Panc1 (cell line): ENCODE results near the gene TST. TPM values are rescaled to one million over a fixed set of nuclear protein-coding genes. Genes with fewer than 3 reads are reported as not detected.
A peak's percentile ranks its signal among the peaks of the same experiment; 100 is the strongest.

Experiments used
- ATAC-seq: fragments of 200-7000 bp; cut with Tn5 transposase; 2 replicates; pipeline ENCODE4 v1.9.1; 2020; ENCODE audit warnings: mild to moderate bottlenecking, moderate library complexity
- BruUV-seq: library from RNA; stranded (reverse); fragments of 400-500 nt; replicated peaks from 2 replicates; lab custom pipeline; 2021; lab: Mats Ljungman, UMichigan
- CTCF ChIA-PET: fragments of 300-600 bp; sonication (Branson Sonifier 250); formaldehyde crosslinking; loops from one replicate; lab custom pipeline; 2022; ENCODE audit warnings: antibody characterized with exemption; lab: Charles Lee
- POLR2A ChIA-PET: fragments of 300-600 bp; sonication (Branson Sonifier 250); formaldehyde crosslinking; loops from one replicate; lab custom pipeline; 2022; ENCODE audit warnings: antibody characterized with exemption; lab: Charles Lee
- DNase-seq: peaks from one replicate; pipeline ENCODE4 v3.0.0-alpha.2; 2010; ENCODE audit warnings: low read depth, low spot score
- H3K27ac ChIP-seq: 2 replicates; pipeline ENCODE4 v1.5.1; 2011; ENCODE audit warnings: mild to moderate bottlenecking, low read length, inconsistent platforms
- H3K27me3 ChIP-seq: fragments of 200-500 bp; sonication (Bioruptor generic); 2 replicates; pipeline ENCODE4 v1.6.0; 2014; ENCODE audit warnings: low read length, inconsistent platforms; ENCODE audit not compliant: control insufficient read depth, insufficient read depth
- H3K36me3 ChIP-seq: fragments of 200-500 bp; sonication (Bioruptor generic); 2 replicates; pipeline ENCODE4 v1.5.1; 2014; ENCODE audit warnings: inconsistent platforms, mild to moderate bottlenecking, low read length, moderate library complexity; ENCODE audit not compliant: control insufficient read depth, insufficient read depth
- H3K4me1 ChIP-seq: 2 replicates; pipeline ENCODE4 v1.5.1; 2011; ENCODE audit warnings: inconsistent platforms, mild to moderate bottlenecking, low read length, moderate library complexity; ENCODE audit not compliant: control insufficient read depth, insufficient read depth
- H3K4me3 ChIP-seq, 2 experiments: 2 replicates each; pipeline ENCODE4 v1.5.1; 2011 to 2012; ENCODE audit warnings: low read depth in 2 of 2, low read length in 2 of 2, mild to moderate bottlenecking in 2 of 2, inconsistent platforms in 1 of 2, moderate library complexity in 1 of 2
- H3K9me3 ChIP-seq: fragments of 200-500 bp; sonication (Bioruptor generic); 2 replicates; pipeline ENCODE4 v1.5.1; 2014; ENCODE audit warnings: low read depth, mild to moderate bottlenecking, inconsistent platforms, low read length, moderate library complexity; ENCODE audit not compliant: control insufficient read depth, insufficient read depth
- CTCF ChIP-seq: fragments of 450-650 bp; IDR thresholded peaks from 2 replicates; pipeline ENCODE4 v1.5.1; 2017; ENCODE audit warnings: mild to moderate bottlenecking
- POLR2AphosphoS5 ChIP-seq: IDR thresholded peaks from 2 replicates; pipeline ENCODE4 v1.6.1; 2012; ENCODE audit warnings: mild to moderate bottlenecking, low read depth, low read length, moderate library complexity
- SIN3A ChIP-seq: IDR thresholded peaks from 2 replicates; pipeline ENCODE4 v1.6.1; 2012; ENCODE audit warnings: low read depth, mild to moderate bottlenecking, low read length, moderate library complexity, borderline replicate concordance; ENCODE audit not compliant: insufficient read depth
- TCF7L2 ChIP-seq: IDR thresholded peaks from 2 replicates; pipeline ENCODE4 v1.6.1; 2011; ENCODE audit warnings: mild to moderate bottlenecking, low read depth, low read length, inconsistent platforms
- in situ Hi-C: cut with HindIII; loops from 2 replicates; pipeline ENCODE4 v1.10.0; 2016; ENCODE audit warnings: low sequenced_read_pairs, low pct_unique_long_range_greater_than_20kb
- intact Hi-C: fragments of 100-400 bp; cut with micrococcal nuclease; formaldehyde crosslinking; loops from one replicate; pipeline ENCODE4 v1.10.0; 2022; ENCODE audit not compliant: unreplicated experiment
- total RNA-seq: library from RNA; stranded (reverse); gene quantifications from one replicate; pipeline ENCODE4 v1.2.1, GENCODE V29; 2021; ENCODE audit not compliant: unreplicated experiment
- TF ChIP-seq, protein P1 (sequence below), 2 experiments: IDR thresholded peaks; 2 replicates each; pipeline ENCODE4 v1.6.1; 2011 to 2012; ENCODE audit warnings: low read depth in 2 of 2, control low read depth in 1 of 2, low read length in 1 of 2, mild to moderate bottlenecking in 1 of 2, moderate library complexity in 1 of 2; ENCODE audit not compliant: insufficient read depth in 1 of 2

Gene TST
- total RNA-seq, 1 experiment from 2014 or later, result 15.9 TPM

- POLR2A ChIA-PET, result no interaction called here
- TF ChIP-seq, protein P1, sequence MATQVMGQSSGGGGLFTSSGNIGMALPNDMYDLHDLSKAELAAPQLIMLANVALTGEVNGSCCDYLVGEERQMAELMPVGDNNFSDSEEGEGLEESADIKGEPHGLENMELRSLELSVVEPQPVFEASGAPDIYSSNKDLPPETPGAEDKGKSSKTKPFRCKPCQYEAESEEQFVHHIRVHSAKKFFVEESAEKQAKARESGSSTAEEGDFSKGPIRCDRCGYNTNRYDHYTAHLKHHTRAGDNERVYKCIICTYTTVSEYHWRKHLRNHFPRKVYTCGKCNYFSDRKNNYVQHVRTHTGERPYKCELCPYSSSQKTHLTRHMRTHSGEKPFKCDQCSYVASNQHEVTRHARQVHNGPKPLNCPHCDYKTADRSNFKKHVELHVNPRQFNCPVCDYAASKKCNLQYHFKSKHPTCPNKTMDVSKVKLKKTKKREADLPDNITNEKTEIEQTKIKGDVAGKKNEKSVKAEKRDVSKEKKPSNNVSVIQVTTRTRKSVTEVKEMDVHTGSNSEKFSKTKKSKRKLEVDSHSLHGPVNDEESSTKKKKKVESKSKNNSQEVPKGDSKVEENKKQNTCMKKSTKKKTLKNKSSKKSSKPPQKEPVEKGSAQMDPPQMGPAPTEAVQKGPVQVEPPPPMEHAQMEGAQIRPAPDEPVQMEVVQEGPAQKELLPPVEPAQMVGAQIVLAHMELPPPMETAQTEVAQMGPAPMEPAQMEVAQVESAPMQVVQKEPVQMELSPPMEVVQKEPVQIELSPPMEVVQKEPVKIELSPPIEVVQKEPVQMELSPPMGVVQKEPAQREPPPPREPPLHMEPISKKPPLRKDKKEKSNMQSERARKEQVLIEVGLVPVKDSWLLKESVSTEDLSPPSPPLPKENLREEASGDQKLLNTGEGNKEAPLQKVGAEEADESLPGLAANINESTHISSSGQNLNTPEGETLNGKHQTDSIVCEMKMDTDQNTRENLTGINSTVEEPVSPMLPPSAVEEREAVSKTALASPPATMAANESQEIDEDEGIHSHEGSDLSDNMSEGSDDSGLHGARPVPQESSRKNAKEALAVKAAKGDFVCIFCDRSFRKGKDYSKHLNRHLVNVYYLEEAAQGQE (IDR thresholded peaks at IDR 0.05; ENCODE audit: insufficient read depth in 1 of 2, low read depth in 2 of 2, low read length in 1 of 2), result no peak
- TF ChIP-seq CTCF, result peak; percentile 80
- no TSS peak for BruUV-seq
Observed at GRCh38 chr22:37043828-37044538, 24.7 kb upstream of the TST start.

DNA sequence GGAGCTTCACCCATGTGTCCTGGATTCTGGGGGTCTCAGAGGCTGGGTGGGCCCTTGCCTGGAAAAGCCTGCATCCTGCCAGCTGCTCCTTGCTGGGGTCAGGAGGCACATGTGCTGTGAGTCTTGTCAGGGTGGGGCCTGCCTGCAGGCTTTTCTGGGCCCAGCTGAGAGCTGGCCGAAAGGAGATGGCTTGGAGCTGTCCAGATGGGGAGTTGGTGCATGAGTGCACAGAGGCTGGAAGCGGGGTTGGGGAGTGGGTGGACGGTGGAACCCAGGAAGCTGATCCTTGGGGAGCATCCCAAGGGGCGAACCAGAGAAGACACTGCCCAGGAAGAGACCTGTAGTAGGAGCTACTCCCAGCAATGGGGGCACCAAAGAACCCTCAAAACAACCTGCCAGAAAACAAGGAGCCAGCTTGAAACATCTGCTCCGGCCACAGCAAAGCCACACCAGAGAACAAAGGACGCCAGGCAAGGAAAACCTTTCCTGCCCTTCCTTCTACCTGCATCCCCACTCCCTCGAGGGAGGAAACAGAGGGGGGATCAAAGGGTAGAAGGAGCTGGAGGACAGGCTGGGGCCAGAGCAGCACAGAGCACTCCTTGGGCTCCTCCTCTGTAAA is 24.1 kb upstream of the TST start:
- CTCF ChIA-PET, result interaction anchor here (0.8 kb wide), 1 partner anchor 13 kb away, joined by 3 read pairs; no protein-coding TSS in a partner anchor
- no peak overlapping the region for H3K4me3 ChIP-seq
- TF ChIP-seq TCF7L2, result no peak
- TF ChIP-seq CTCF, result no peak
- TF ChIP-seq, protein P1 (IDR thresholded peaks at IDR 0.05; ENCODE audit: insufficient read depth in 1 of 2, low read depth in 2 of 2, low read length in 1 of 2), result no peak
- TF ChIP-seq POLR2AphosphoS5, result no peak
- no peak for TF ChIP-seq SIN3A
- H3K27ac ChIP-seq, result no peak overlapping the region
- POLR2A ChIA-PET, result no interaction called here
- 0 out of 2 replicates have a peak, but pooled peaks have one; percentile 10 for ATAC-seq
- no peak for DNase-seq
- intact Hi-C loops (no loop called here), in situ Hi-C loops (no loop called here)
- no peaks in the 10 kb centered on the region for H3K36me3 ChIP-seq
- no peaks in the 10 kb centered on the region for H3K4me1 ChIP-seq
- no peaks in the 10 kb centered on the region for H3K9me3 ChIP-seq
- no TSS peak for BruUV-seq
- no peaks in the 10 kb centered on the region for H3K27me3 ChIP-seq

More at GRCh38 chr22:37043828-37044538, 24.7 kb upstream of the TST start:
- Histone ChIP-seq H3K27me3 (no peaks in the 10 kb centered on the region), H3K4me3 (no peak overlapping the region), H3K36me3 (no peaks in the 10 kb centered on the region), H3K27ac (no peak overlapping the region), H3K9me3 (no peaks in the 10 kb centered on the region), H3K4me1 (no peaks in the 10 kb centered on the region)
- in situ Hi-C loops (no loop called here), intact Hi-C loops (no loop called here)
- peak; percentile 24 for DNase-seq
- CTCF ChIA-PET, result interaction anchor here (0.6 kb wide), 1 partner anchor 518 kb away, joined by 10 read pairs; no protein-coding TSS in a partner anchor
- ATAC-seq, result peak; percentile 96
